Testis (tissue), 2 donors: ENCODE results near the gene SLC26A5.

ENCODE experiments used
- CTCF ChIP-seq, 3 experiments: fragments of 450-650 bp in 2 of 3; fragments of 200-600 bp in 1 of 3; sonication (generic) in 1 of 3; IDR thresholded peaks; one replicate each; pipeline ENCODE4 v1.5.1; 2016 to 2019; ENCODE audit warnings: antibody characterized with exemption in 3 of 3, mild to moderate bottlenecking in 2 of 3, moderate library complexity in 1 of 3
- POLR2A ChIP-seq: fragments of 450-650 bp; IDR thresholded peaks from one replicate; pipeline ENCODE4 v1.6.1; 2017; ENCODE audit warnings: antibody characterized with exemption, mild to moderate bottlenecking, moderate library complexity

- TF ChIP-seq CTCF (IDR thresholded peaks at IDR 0.05) = no peak
- TF ChIP-seq POLR2A = no peak
These were observed 23.3 kb upstream of the SLC26A5 start for GRCh38 chr7:103469095-103469948.
